Keratinocyte (primary cell): ENCODE measurements around the gene FUOM.

ENCODE experiments used
- CTCF ChIP-seq, 3 experiments: IDR thresholded peaks in 1 of 3; conservative IDR thresholded peaks in 1 of 3; optimal IDR thresholded peaks in 1 of 3; 2 replicates in 2 of 3; 3 replicates in 1 of 3; pipeline versions ENCODE3 to v1.5.1; 2011; ENCODE audit warnings: low read length in 3 of 3, mild to moderate bottlenecking in 3 of 3, moderate library complexity in 2 of 3, control low read depth in 1 of 3, inconsistent platforms in 1 of 3; ENCODE audit not compliant: insufficient read depth in 2 of 3; ENCODE audit errors: extremely low read depth in 1 of 3
- EZH2 ChIP-seq: IDR thresholded peaks from one replicate; pipeline ENCODE4 v1.6.1; 2012; ENCODE audit warnings: inconsistent platforms, mild to moderate bottlenecking, low read length, moderate library complexity

GRCh38 chr10:133375357-133376115 is 17.7 kb upstream of the FUOM start:
- no peak for TF ChIP-seq CTCF (optimal IDR thresholded peaks at IDR 0.05 in 1 of 3, IDR thresholded peaks at IDR 0.05 in 1 of 3, conservative IDR thresholded peaks at IDR 0.05 in 1 of 3; ENCODE audit: extremely low read depth in 1 of 3, insufficient read depth in 2 of 3, low read length in 3 of 3)
- TF ChIP-seq EZH2: no peak
